Measurements from ENCODE around the gene CYP4F2. TPM values are rescaled to one million over a fixed set of nuclear protein-coding genes. Genes with fewer than 3 reads are reported as not detected.
"Not testable (repeated sequence)": the region's sequence is repeated elsewhere in the genome, so short reads cannot be mapped to it uniquely, and the experiment has no call there.

CYP4F2 gene
- total and polyA plus RNA-seq, 2 experiments from 2014 or later = not detected

DNA sequence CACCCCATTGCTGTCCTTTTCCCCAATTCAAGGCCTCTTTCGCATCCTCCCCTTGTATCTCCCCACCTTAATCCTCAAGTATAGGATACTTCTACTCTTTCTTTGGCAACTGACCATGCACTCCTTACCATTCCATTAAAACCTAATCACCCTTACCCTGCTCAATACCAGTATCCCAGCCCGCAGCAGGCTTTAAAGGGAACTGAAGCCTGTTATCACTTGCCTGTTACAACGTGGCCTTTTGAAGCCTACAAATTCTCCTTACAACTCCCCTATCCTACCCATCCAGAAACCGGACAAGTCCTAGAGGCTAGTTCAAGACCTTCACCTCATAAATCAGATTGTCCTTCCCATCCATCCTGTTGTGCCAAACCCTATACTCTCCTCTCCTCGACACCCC lies 66.2 kb downstream of the CYP4F2 start:
- 76% methylated on average over 5 of the region's 5 CpGs for WGBS (ENCODE audit: low lambda C conversion rate, missing lambda C conversion rate)
- H3K9me2 ChIP-seq (replicated peaks; ENCODE audit: insufficient read depth) = no peaks in the 10 kb centered on the region

DNA sequence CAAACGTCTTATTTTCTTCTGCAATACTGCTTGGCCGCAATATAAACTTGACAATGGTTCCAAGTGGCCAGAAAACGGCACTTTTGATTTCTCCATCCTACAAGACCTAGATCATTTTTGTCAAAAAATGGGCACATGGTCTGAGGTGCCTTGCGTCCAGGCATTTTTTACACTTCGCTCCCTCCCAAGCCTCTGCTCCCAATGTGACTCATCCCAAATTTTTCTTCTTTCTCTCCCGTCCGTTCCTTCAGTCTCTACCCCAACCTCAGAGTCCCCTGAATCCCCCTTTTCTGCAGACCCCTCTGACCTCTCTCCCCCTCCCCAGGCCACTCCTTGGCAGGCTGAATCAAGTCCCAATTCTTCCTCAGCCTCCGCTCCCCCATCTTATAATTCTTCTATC lies 68.1 kb downstream of the CYP4F2 start:
- H3K27me3 ChIP-seq = no peaks in the 10 kb centered on the region
- no peaks in the 10 kb centered on the region for H3K9me2 ChIP-seq (replicated peaks; ENCODE audit: insufficient read depth)
- no peaks in the 10 kb centered on the region for H4K20me1 ChIP-seq (ENCODE audit: insufficient read depth, poor library complexity, severe bottlenecking)
- no peak overlapping the region for H3K27ac ChIP-seq
- no peaks in the 10 kb centered on the region for H3K79me2 ChIP-seq
- no peak overlapping the region for H3K4me2 ChIP-seq
- H3K36me3 ChIP-seq (replicated peaks; ENCODE audit: insufficient read depth, low read depth) = no peaks in the 10 kb centered on the region
- H3K9me3 ChIP-seq (ENCODE audit: low read depth) = no peaks in the 10 kb centered on the region
- no peak for TF ChIP-seq EZH2phosphoT487 (IDR thresholded peaks at IDR 0.05; ENCODE audit: low read depth, severe bottlenecking, unreplicated experiment)
- TF ChIP-seq, protein P1, sequence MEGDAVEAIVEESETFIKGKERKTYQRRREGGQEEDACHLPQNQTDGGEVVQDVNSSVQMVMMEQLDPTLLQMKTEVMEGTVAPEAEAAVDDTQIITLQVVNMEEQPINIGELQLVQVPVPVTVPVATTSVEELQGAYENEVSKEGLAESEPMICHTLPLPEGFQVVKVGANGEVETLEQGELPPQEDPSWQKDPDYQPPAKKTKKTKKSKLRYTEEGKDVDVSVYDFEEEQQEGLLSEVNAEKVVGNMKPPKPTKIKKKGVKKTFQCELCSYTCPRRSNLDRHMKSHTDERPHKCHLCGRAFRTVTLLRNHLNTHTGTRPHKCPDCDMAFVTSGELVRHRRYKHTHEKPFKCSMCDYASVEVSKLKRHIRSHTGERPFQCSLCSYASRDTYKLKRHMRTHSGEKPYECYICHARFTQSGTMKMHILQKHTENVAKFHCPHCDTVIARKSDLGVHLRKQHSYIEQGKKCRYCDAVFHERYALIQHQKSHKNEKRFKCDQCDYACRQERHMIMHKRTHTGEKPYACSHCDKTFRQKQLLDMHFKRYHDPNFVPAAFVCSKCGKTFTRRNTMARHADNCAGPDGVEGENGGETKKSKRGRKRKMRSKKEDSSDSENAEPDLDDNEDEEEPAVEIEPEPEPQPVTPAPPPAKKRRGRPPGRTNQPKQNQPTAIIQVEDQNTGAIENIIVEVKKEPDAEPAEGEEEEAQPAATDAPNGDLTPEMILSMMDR (IDR thresholded peaks at IDR 0.05; ENCODE audit: poor library complexity) = no peak
- no peak for TF ChIP-seq EZH2 (IDR thresholded peaks at IDR 0.05; ENCODE audit: borderline replicate concordance)
- H2AFZ ChIP-seq = no peak overlapping the region
- no peak overlapping the region for H3K4me3 ChIP-seq
- DNase-seq (ENCODE audit: low spot score) = no peak
- 82% methylated on average over 8 of the region's 8 CpGs for WGBS (ENCODE audit: low lambda C conversion rate, missing lambda C conversion rate)
- H3K4me1 ChIP-seq (ENCODE audit: insufficient read depth) = no peaks in the 10 kb centered on the region

More for the DNA sequence above, 66.2 kb downstream of the CYP4F2 start:
- H3K4me3 ChIP-seq = no peak overlapping the region
- no peaks in the 10 kb centered on the region for H4K20me1 ChIP-seq (ENCODE audit: insufficient read depth, poor library complexity, severe bottlenecking)
- no peak overlapping the region for H3K4me2 ChIP-seq
- DNase-seq (ENCODE audit: low spot score) = no peak
- H3K4me1 ChIP-seq (ENCODE audit: insufficient read depth) = no peaks in the 10 kb centered on the region
- H3K27me3 ChIP-seq = no peaks in the 10 kb centered on the region
- H3K9me3 ChIP-seq (ENCODE audit: low read depth) = no peaks in the 10 kb centered on the region
- H2AFZ ChIP-seq = no peak overlapping the region
- no peaks in the 10 kb centered on the region for H3K36me3 ChIP-seq (replicated peaks; ENCODE audit: insufficient read depth, low read depth)
- H3K27ac ChIP-seq = no peak overlapping the region
- no peaks in the 10 kb centered on the region for H3K79me2 ChIP-seq
- TF ChIP-seq EZH2phosphoT487 (IDR thresholded peaks at IDR 0.05; ENCODE audit: low read depth, severe bottlenecking, unreplicated experiment) (no peak), EZH2 (IDR thresholded peaks at IDR 0.05; ENCODE audit: borderline replicate concordance) (no peak)
- TF ChIP-seq, protein P1 (IDR thresholded peaks at IDR 0.05; ENCODE audit: poor library complexity) = no peak

DNA sequence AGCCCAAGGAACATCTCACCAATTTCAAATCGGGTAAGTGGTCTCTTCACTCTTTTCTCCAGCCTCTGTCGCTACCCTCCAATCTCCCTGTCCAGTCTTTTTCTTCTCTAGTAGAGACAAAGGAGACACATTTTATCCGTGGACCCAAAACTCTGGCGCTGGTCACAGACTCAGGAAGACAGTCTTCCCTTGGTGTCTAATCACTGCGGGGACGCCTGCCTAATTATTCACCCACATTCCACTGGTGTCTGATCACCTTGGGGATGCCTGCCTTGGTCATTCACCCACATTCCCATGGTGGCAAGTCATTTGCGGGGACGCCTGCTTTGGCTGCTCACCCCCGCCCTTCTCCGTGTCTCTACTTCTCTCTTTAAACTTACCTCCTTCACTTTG lies 68.6 kb downstream of the CYP4F2 start:
- Histone ChIP-seq H3K79me2 (no peaks in the 10 kb centered on the region), H3K9me3 (ENCODE audit: low read depth) (no peaks in the 10 kb centered on the region), H3K4me2 (no peak overlapping the region), H3K36me3 (replicated peaks; ENCODE audit: insufficient read depth, low read depth) (no peaks in the 10 kb centered on the region), H3K9me2 (replicated peaks; ENCODE audit: insufficient read depth) (no peaks in the 10 kb centered on the region), H4K20me1 (ENCODE audit: insufficient read depth, poor library complexity, severe bottlenecking) (no peaks in the 10 kb centered on the region), H2AFZ (no peak overlapping the region), H3K4me3 (no peak overlapping the region), H3K27me3 (no peaks in the 10 kb centered on the region), H3K4me1 (ENCODE audit: insufficient read depth) (no peaks in the 10 kb centered on the region), H3K27ac (no peak overlapping the region)
- TF ChIP-seq, protein P1 (IDR thresholded peaks at IDR 0.05; ENCODE audit: poor library complexity) = no peak
- no peak for TF ChIP-seq EZH2 (IDR thresholded peaks at IDR 0.05; ENCODE audit: borderline replicate concordance)
- TF ChIP-seq EZH2phosphoT487 (IDR thresholded peaks at IDR 0.05; ENCODE audit: low read depth, severe bottlenecking, unreplicated experiment) = no peak
- 76% methylated on average over 10 of the region's 10 CpGs for WGBS (ENCODE audit: low lambda C conversion rate, missing lambda C conversion rate)
- no peak for DNase-seq (ENCODE audit: low spot score)

DNA sequence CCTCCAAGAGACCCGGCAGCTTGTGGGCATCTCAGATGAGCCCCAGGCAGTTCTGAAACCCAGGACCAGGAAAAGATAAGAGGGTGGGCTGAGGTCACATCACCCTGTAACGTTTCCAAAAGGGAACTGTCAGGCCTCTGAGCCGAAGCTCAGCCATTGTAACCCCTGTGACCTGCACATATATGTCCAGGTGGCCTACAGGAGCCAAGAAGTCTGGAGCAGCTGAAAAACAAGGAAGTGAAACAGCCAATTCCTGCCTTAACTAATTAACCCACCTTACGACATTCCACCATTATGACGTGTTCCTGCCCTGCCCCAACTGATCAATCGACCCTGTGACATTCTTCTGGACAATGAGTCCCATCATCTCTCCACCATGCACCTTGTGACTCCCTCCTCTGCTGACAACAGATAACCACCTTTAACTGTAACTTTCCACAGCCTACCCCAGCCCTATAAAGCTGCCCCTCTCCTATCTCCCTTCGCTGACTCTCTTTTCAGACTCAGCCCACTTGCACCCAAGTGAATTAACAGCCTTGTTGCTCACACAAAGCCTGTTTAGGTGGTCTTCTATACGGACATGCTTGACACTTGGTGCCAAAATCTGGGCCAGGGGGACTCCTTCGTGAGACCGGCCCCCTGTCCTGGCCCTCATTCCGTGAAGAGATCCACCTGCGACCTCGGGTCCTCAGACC lies 69.1 kb downstream of the CYP4F2 start:
- not testable (repeated sequence) for H3K27ac ChIP-seq; H2AFZ ChIP-seq; H3K9me3 ChIP-seq (ENCODE audit: low read depth)

More for the DNA sequence above, 69.1 kb downstream of the CYP4F2 start:
- not testable (repeated sequence) for H3K27me3 ChIP-seq; H3K4me1 ChIP-seq (ENCODE audit: insufficient read depth); H3K4me3 ChIP-seq; H3K36me3 ChIP-seq (replicated peaks; ENCODE audit: insufficient read depth, low read depth); H4K20me1 ChIP-seq (ENCODE audit: insufficient read depth, poor library complexity, severe bottlenecking); H3K9me2 ChIP-seq (replicated peaks; ENCODE audit: insufficient read depth); DNase-seq (ENCODE audit: low spot score); H3K79me2 ChIP-seq; H3K4me2 ChIP-seq
- WGBS (ENCODE audit: low lambda C conversion rate, missing lambda C conversion rate) = 62% methylated on average over 13 of the region's 13 CpGs
